HG03066 (cell line): Measurements from ENCODE around the gene SUPT5H.
"Not testable (repeated sequence)": the region's sequence is repeated elsewhere in the genome, so short reads cannot be mapped to it uniquely, and the experiment has no call there.

Source experiments
- ATAC-seq: cut with Tn5 transposase; IDR thresholded peaks from one replicate; pipeline ENCODE4 v1.9.1; 2021; ENCODE audit warnings: low read depth; ENCODE audit not compliant: unreplicated experiment

The SUPT5H gene

GRCh38 chr19:39449116-39449797, 3.9 kb downstream of the SUPT5H start:
- ATAC-seq: no peak

- not testable (repeated sequence) for ATAC-seq
These were observed 5.9 kb downstream of the SUPT5H start for GRCh38 chr19:39451257-39451656.

DNA sequence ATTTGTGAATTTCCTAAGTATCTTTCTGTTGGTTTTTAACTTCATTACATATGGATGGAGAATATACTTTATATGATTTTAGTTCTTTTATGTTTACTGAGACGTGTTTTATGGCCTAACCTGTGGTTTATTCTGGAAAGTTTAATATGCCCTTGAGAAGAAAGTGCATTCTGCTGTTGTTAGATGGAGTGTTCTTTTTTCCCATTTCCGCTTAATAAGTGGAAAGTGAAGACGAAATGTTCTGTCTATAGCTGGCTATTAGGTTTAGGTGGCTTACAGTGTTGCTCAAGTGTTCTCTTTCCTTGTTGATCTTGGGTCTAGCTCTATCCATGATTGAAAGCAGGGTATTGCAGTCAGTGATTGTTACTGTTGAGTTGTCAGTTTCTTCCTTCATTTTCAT, 18.0 kb downstream of the SUPT5H start:
- no peak for ATAC-seq

- ATAC-seq: no peak
These were observed 20.8 kb downstream of the SUPT5H start for GRCh38 chr19:39465956-39466747.

DNA sequence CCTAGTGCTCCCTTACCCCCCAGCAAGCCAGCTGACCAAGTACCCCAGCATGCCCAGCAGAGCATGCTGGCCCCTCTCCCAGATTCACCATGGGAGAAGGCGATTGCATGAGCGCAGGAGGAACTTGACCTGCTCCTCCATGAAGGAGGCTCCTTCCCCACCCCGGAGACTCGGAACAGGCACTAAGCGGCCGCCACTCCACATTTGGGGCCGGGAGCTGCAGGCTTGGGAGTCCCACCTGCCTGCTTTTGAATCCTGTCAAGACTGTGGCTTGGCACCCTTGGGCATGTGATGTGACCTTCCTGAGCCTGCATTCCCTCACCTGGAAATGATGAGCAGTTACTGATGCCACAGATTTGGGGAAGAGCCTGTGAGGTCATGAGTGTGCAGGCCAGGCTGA, 22.6 kb downstream of the SUPT5H start:
- ATAC-seq: no peak

DNA sequence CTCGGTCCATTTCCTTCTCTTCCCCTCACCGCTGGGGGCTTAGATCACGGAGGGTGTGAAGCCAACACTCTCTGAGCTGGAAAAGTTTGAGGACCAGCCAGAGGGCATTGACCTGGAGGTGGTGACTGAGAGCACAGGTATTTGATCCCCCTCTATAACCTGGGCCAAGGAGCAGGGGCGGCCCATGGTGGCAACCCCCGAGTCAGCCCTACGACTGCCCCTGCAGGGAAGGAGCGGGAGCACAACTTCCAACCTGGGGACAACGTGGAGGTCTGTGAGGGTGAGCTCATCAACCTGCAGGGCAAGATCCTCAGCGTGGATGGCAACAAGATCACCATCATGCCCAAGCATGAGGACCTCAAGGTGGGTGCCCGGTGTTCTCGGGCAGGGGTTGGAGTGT, 23.7 kb downstream of the SUPT5H start:
- no peak for ATAC-seq

DNA sequence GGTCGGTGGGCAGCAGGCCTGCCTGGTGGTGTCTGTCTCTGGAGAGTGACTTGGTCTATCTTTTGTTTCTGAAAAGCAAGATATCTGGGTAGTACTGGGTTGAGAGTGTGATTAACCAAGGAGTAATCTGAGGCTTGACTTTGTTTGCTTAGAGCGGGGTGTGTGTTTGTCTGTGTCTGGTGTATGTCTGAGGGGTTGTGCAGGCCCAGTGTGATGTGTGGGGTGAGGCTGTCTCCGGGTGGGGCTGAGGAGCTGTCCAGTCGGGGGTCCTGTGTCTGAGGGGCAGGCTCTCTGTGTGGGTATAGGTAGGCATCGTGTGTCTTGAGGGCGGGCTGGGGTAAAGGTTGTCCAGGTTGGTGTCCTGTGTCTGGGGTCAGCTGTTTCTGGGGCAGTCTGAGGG, 24.2 kb downstream of the SUPT5H start:
- ATAC-seq: no peak

DNA sequence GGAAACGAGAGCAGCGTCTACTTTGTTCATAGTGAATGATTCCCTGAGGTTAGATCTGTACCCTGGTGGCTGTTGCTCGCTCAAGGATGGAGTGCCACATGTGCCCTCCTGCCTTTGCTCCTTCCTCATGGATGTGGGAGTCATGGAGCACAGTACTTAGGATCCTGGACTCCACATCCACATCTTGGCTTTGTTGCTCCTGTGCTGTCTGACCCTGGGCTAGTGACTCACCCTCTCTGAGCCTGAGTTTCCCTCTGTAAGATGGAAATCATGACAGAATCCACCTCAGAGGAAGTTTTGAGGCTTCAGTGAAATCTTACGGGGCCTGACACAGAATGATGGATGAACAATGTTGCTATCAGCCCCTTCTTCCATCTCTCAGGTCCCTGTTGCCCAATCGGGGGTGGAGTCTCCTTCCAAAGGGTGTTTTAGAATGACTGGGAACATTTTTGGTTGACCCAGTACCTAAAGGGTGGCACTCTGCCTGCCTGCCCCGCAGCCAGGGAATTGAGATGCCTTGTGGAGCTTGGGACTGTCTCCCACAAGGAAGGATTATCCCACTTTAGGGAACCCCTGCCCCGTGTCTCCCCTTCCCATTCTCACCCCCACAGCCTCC, 25.4 kb downstream of the SUPT5H start:
- ATAC-seq: no peak

DNA sequence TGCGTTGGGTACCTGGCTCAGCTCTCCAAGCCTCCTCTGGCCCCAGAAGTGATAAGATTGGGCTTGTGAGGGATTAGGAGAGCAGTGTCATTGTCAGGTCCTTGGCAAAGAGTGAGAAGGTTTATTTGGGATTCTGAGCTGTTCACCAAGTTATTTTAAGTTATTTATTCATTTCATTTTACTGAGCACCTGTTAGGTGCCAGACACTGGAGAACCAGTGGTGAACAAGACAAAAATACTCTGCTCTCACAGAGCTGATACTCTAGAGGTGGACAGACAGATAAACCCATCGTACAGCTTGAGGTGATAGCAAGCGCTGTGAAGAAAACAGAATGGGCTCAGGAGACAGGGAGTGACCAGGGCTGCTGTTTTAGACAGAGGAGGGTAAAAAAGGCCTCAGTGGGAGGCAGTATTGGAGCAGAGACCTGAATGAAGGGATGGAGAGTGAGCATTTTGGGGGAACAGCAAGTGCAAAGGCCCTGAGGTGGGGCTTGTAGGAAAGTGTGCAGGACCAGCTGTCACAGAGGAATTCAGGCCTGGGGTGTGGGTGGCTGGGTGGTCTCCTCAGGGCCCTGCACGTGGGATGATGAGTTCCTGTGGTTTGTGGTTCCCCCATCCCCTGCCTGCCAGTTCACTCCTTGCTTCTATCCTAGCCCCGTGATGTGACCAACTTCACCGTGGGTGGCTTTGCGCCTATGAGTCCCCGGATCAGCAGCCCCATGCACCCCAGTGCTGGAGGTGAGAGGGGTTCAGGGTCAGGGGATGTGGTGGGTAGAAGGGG, 26.6 kb downstream of the SUPT5H start:
- no peak for ATAC-seq

- no peak for ATAC-seq
These were observed 27.5 kb downstream of the SUPT5H start for GRCh38 chr19:39472746-39473442.

- ATAC-seq: no peak
These were observed 28.1 kb downstream of the SUPT5H start for GRCh38 chr19:39473443-39473960.

DNA sequence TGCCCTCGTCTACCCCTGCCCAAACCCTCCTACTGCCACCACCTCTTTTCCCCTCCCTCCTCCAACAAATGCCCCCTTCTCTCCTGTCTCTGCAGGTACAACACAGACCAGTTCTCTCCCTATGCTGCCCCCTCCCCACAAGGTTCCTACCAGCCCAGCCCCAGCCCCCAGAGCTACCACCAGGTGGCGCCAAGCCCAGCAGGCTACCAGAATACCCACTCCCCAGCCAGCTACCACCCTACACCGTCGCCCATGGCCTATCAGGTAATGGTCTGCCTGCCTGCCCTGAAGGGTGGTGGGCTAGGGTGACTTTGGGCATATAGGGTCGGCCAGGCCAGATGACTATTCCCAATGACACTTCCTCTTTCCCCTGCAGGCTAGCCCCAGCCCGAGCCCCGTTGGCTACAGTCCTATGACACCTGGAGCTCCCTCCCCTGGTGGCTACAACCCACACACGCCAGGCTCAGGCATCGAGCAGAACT, 28.8 kb downstream of the SUPT5H start:
- ATAC-seq: no peak

DNA sequence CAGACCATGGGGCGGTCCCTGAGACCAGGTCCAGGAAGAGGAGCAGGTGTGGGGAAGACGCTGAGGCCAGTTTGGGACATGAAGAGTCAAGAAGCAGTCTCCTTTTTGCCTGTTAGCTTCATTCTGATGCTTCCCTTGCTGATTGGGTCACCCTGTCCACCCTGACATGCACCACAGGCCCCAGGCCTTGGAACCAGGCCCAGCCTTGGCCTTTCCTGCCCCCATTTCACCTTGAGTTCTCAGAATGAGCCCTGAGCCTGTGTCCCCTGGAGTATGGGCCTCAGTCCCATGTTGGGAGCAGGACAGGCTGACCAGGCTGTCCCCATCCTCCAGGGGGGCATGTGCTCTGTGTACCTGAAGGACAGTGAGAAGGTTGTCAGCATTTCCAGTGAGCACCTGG, 30.4 kb downstream of the SUPT5H start:
- no peak for ATAC-seq

DNA sequence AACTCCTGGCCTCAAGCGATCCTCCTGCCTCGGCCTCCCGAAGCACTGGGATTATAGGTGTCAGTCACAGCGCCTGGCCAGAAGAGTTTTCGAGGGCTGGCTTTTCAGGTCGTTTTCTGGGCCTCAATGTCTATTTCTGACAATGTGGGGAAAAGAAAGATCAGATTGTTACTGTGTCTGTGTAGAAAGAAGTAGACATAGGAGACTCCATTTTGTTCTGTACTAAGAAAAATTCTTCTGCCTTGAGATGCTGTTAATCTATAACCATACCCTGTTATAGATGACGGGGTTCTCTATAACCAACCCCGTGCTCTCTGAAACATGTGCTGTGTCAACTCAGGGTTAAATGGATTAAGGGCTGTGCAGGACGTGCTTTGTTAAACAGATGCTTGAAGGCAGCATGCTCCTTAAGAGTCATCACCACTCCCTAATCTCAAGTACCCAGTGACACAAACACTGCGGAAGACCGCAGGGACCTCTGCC, 34.0 kb downstream of the SUPT5H start:
- not testable (repeated sequence) for ATAC-seq

DNA sequence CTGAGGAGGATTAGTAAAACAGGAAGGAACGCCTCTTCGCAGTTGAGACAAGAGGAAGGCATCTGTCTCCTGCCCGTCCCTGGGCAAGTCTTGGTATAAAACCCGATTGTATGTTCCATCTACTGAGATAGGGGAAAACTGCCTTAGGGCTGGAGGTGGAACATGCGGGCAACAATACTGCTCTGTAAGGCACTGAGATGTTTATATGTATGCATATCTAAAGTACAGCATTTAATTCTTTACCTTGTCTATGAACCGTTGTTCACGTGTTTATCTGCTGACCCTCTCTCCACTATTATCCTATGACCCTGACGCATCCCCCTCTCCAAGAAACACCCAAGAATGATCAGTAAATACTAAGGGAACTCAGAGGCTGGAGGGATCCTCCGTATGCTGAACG, 34.5 kb downstream of the SUPT5H start:
- ATAC-seq: no peak

DNA sequence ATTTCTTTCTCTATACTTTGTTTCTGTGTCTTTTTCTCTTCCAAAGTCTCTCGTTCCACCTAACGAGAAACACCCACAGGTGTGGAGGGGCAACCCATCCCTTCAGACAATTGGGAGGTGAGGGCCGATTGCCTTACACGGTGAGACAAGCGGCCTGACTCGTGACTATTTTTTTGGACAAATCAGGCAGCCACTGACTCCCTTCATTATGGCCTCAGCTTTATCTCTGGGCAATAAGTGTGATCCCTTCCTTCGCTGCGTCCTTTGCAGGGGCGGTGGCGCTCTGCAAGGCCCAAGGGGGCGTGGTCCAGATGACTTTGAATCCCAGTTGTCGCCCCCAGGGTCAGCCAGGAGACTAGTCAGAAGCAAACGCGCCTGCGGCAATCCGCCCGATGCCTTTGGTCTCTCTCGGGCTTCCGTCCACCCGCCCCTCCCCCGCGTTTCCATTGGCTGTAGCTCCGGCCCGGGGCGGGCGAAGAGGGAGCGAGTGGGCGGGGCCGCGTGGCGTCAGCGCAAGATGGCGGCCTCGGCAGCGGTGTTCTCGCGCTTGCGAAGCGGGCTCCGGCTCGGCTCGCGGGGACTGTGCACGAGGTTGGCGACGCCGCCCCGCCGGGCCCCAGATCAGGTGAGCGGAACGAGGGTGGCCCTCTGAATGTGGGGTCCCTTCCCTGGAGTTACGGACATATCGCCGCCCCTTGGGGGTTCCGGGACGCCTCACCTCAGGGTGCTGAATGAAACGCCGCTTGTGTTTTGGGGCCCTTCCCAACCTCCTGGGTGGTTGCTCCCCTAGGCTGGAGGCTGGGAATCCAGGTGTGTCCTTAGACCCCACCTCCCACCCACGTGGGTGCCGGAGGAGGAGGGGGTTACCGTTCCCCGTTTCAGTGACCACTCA, 35.2 kb downstream of the SUPT5H start, which contains the start of gene TIMM50:
TSS of gene TIMM50 (plus strand) at position 502 of the 892 bp plus-strand sequence. CDS start at position 518, 16 bp downstream.
- ATAC-seq: peak; percentile 81

- ATAC-seq: no peak
These were observed 35.8 kb downstream of the SUPT5H start for GRCh38 chr19:39481229-39481545.

- no peak for ATAC-seq
These were observed 36.3 kb downstream of the SUPT5H start for GRCh38 chr19:39481676-39482075.

GRCh38 chr19:39483141-39483540, 37.8 kb downstream of the SUPT5H start:
- ATAC-seq: no peak
